ENCODE measurements around the gene CLIC2.

GRCh38 chrX:155263854-155264628 is 70.4 kb downstream of the CLIC2 start, which contains the start of gene RAB39B:
- TF ChIP-seq CTCF (IDR thresholded peaks at IDR 0.05) (no peak), POLR2A (IDR thresholded peaks at IDR 0.05) (no peak)

Measured in uterus (tissue), 2 donors.